Uterus (tissue), 4 donors: ENCODE data around the gene AGPS. TPM values are rescaled to one million over a fixed set of nuclear protein-coding genes. Genes with fewer than 3 reads are reported as not detected.

Source experiments
- DNase-seq, 2 donors: peaks; one replicate each; pipeline ENCODE4 v3.0.0-alpha.2; 2019 to 2020
- H3K27ac ChIP-seq, 2 donors: fragments of 200-600 bp; sonication (generic); 1 replicate in 1 of 2; 2 replicates in 1 of 2; pipeline ENCODE4 v1.5.1; 2016 to 2018
- H3K27me3 ChIP-seq, 2 donors: fragments of 200-600 bp; sonication (generic); one replicate each; pipeline ENCODE4 v1.5.1; 2018 to 2019; ENCODE audit warnings: control low read depth in 1 of 2
- H3K36me3 ChIP-seq, 2 donors: fragments of 200-600 bp; sonication (generic); one replicate each; pipeline ENCODE4 v1.5.1; 2019; ENCODE audit warnings: control low read depth in 1 of 2
- H3K4me1 ChIP-seq, 2 donors: fragments of 200-600 bp; sonication (generic); one replicate each; pipeline ENCODE4 v1.5.1; 2018 to 2019; ENCODE audit warnings: control low read depth in 1 of 2
- H3K4me3 ChIP-seq, 2 donors: fragments of 200-600 bp; sonication (generic); 1 replicate in 1 of 2; 2 replicates in 1 of 2; pipeline ENCODE4 v1.5.1; 2018 to 2019; ENCODE audit warnings: mild to moderate bottlenecking in 1 of 2
- H3K9me3 ChIP-seq, 2 donors: fragments of 200-600 bp; sonication (generic); one replicate each; pipeline ENCODE4 v1.5.1; 2019; ENCODE audit warnings: control low read depth in 1 of 2
- CTCF ChIP-seq, 4 experiments: fragments of 200-600 bp in 2 of 4; fragments of 450-650 bp in 2 of 4; sonication (generic) in 2 of 4; IDR thresholded peaks; one replicate each; pipeline ENCODE4 v1.5.1; 2016 to 2019; ENCODE audit warnings: antibody characterized with exemption in 4 of 4, mild to moderate bottlenecking in 2 of 4, moderate library complexity in 1 of 4
- POLR2A ChIP-seq, 2 donors: fragments of 450-650 bp; IDR thresholded peaks; one replicate each; pipeline ENCODE4 v1.6.1; 2016; ENCODE audit warnings: antibody characterized with exemption in 2 of 2, mild to moderate bottlenecking in 1 of 2, moderate library complexity in 1 of 2
- intact Hi-C: fragments of 100-400 bp; cut with DNase I; formaldehyde crosslinking; loops from one replicate; pipeline ENCODE4 v1.15.1; 2023; ENCODE audit warnings: low total_unique reads
- total RNA-seq, 4 donors: library from RNA; depleted of rRNA in 3 of 4; stranded (reverse); fragments of >200 nt in 3 of 4; gene quantifications; one replicate each; pipeline versions ENCODE4 v1.1.0 to v1.2.4, GENCODE V29; 2014 to 2023
- donor health status: DM: yes; HTN: yes; CAD: no.

Gene AGPS
- total RNA-seq, 4 donors from 2014 or later: 10.2 to 64.4 (median 40.0) TPM

DNA sequence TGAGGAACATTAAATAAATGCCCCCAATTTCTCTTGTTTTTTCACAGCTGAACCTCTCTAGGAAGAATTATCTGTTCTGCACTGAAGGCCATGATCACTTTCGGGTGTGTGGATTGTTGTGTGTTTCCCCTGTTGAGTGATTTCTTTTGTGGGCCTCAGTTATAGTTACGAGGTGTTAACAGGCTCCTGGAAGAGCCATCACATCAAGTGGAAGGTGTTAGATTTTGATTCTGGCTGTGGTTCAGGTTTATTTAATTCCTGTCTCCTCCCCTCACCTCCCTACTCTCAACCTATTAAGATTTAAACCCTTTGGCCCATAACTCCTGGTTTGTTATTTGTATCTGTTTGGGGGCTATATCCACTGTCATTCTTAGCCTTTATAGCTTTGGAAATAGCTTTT lies 182.8 kb downstream of the AGPS start:
- H3K4me1 ChIP-seq: no peaks in the 10 kb centered on the region
- H3K4me3 ChIP-seq: no peak overlapping the region
- H3K27ac ChIP-seq: peak overlapping the region in 1 of 2 donors; percentile 22
- DNase-seq: no peak
- H3K36me3 ChIP-seq: no peaks in the 10 kb centered on the region
- intact Hi-C loops: no loop called here
- no peaks in the 10 kb centered on the region for H3K27me3 ChIP-seq
- TF ChIP-seq POLR2A (IDR thresholded peaks at IDR 0.05) (no peak), CTCF (IDR thresholded peaks at IDR 0.05) (no peak)
- no peaks in the 10 kb centered on the region for H3K9me3 ChIP-seq

- no peak overlapping the region for H3K27ac ChIP-seq
- H3K9me3 ChIP-seq: no peaks in the 10 kb centered on the region
- DNase-seq: no peak
- TF ChIP-seq CTCF (IDR thresholded peaks at IDR 0.05) (no peak), POLR2A (IDR thresholded peaks at IDR 0.05) (no peak)
- no peaks in the 10 kb centered on the region for H3K4me1 ChIP-seq
- no peaks in the 10 kb centered on the region for H3K27me3 ChIP-seq
- no peaks in the 10 kb centered on the region for H3K36me3 ChIP-seq
- intact Hi-C loops: no loop called here
- no peak overlapping the region for H3K4me3 ChIP-seq
These were observed 184.5 kb downstream of the AGPS start for GRCh38 chr2:177577075-177577474.

DNA sequence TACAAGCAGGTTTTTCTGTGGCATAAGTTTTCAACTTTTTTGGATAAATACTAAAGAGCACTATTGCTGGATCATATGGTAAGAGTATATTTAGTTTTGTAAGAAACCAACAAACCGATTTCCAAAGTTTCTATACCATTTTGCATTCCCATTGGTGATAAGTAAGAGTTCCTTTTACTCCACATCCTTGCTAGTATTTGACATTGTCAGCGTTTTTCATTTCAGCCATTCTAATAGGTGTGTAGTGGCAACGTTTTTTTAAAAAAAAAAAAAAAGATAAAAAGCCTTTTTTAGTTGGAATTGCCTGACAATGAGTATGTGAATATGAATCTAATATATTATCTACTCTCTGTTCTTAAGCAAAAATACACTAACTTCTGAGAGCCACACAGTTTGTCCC lies 185.9 kb downstream of the AGPS start:
- no peak for DNase-seq
- Histone ChIP-seq H3K9me3 (no peaks in the 10 kb centered on the region), H3K27ac (no peak overlapping the region), H3K36me3 (no peaks in the 10 kb centered on the region), H3K27me3 (no peaks in the 10 kb centered on the region), H3K4me3 (no peak overlapping the region), H3K4me1 (no peaks in the 10 kb centered on the region)
- intact Hi-C loops: no loop called here
- no peak for TF ChIP-seq CTCF (IDR thresholded peaks at IDR 0.05)
- TF ChIP-seq POLR2A (IDR thresholded peaks at IDR 0.05): no peak

DNA sequence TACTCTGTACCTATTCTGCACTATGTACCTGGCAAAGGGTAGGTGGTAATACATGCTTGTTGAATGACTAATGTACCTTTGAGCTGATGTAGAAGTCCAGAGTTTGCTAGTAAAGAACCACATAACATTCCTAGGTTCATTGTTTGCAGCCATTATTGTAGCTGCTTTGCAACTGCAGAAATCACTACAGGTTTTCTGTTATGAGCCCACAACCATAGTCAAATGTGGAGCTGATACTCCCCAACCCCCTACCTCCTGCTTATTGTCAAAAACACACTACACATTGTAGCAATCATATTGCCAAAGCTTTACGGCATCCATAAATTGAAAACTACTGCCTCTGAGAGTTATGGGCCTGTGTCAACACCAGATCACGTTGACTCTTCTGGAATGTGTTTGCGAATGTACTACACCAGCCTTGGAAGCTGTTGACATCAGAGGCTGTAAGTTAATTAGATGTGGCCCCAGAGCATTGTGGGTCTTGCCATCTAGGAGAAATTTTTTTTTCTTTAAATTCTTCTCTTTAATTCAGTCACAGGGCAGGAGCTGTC lies 187.0 kb downstream of the AGPS start:
- H3K9me3 ChIP-seq: no peaks in the 10 kb centered on the region
- DNase-seq: peak in 1 of 2 donors; percentile 42
- H3K27me3 ChIP-seq: no peaks in the 10 kb centered on the region
- no peaks in the 10 kb centered on the region for H3K36me3 ChIP-seq
- H3K4me1 ChIP-seq: no peaks in the 10 kb centered on the region
- intact Hi-C loops: no loop called here
- no peak overlapping the region for H3K4me3 ChIP-seq
- peak overlapping the region; percentile 53 to 69 for H3K27ac ChIP-seq
- TF ChIP-seq CTCF (IDR thresholded peaks at IDR 0.05): no peak
- no peak for TF ChIP-seq POLR2A (IDR thresholded peaks at IDR 0.05)

DNA sequence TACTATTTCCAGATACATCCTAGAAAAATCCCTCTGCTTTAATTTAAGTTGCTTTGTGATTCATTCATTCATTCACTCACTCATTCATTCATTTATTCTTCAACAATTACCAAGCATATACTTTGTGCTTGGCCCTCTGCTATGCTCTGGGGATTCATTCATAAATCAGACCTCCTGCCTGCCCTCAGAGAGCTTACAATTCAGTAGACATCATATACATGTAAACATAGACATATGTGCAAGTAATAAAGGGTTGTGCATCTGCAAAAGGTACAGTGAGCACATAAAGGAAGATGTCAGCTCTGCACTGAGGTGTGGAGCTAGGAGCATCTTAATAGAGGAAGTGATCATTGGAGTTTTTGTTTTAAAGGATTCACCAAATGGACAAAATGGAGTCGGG lies 189.4 kb downstream of the AGPS start:
- Histone ChIP-seq H3K9me3 (no peaks in the 10 kb centered on the region), H3K36me3 (no peaks in the 10 kb centered on the region), H3K4me3 (no peak overlapping the region), H3K27me3 (no peaks in the 10 kb centered on the region), H3K27ac (no peak overlapping the region), H3K4me1 (no peaks in the 10 kb centered on the region)
- intact Hi-C loops: no loop called here
- DNase-seq: no peak
- TF ChIP-seq POLR2A (IDR thresholded peaks at IDR 0.05) (no peak), CTCF (IDR thresholded peaks at IDR 0.05) (no peak)
